Activated CD4-positive, alpha-beta memory T cell treated with anti-CD3 and anti-CD28 coated beads for 36 hours (primary cell): ENCODE measurements around the gene NOC2L. TPM values are rescaled to one million over a fixed set of nuclear protein-coding genes. Genes with fewer than 3 reads are reported as not detected.
A peak's percentile ranks its signal among the peaks of the same experiment; 100 is the strongest.
"Not testable (repeated sequence)": the region's sequence is repeated elsewhere in the genome, so short reads cannot be mapped to it uniquely, and the experiment has no call there.

ENCODE experiments used
- CTCF ChIA-PET: fragments of 350-600 bp; sonication (Branson Sonifier 250); formaldehyde crosslinking; loops from one replicate; lab custom pipeline; 2021; ENCODE audit warnings: antibody characterized with exemption, inconsistent platforms; lab: Charles Lee
- POLR2A ChIA-PET: fragments of 350-600 bp; sonication (Branson Sonifier 250); formaldehyde crosslinking; loops from one replicate; lab custom pipeline; 2021; ENCODE audit warnings: antibody characterized with exemption; lab: Charles Lee
- DNase-seq: peaks from one replicate; pipeline ENCODE4 v3.0.0-alpha.2; 2020
- H3K27ac Mint-ChIP-seq: one replicate; pipeline ENCODE4 v1.8.0; 2021; ENCODE audit warnings: mixed read lengths
- H3K27me3 Mint-ChIP-seq: one replicate; pipeline ENCODE4 v1.8.0; 2021; ENCODE audit warnings: mixed read lengths
- H3K36me3 Mint-ChIP-seq: one replicate; pipeline ENCODE4 v1.8.0; 2021; ENCODE audit warnings: mixed read lengths
- H3K4me1 Mint-ChIP-seq: one replicate; pipeline ENCODE4 v1.8.0; 2021; ENCODE audit warnings: low read depth, mixed read lengths
- H3K4me3 Mint-ChIP-seq: one replicate; pipeline ENCODE4 v1.8.0; 2021; ENCODE audit warnings: mild to moderate bottlenecking, mixed read lengths
- H3K9me3 Mint-ChIP-seq: one replicate; pipeline ENCODE4 v1.8.0; 2021; ENCODE audit warnings: mixed read lengths
- intact Hi-C: fragments of 100-400 bp; cut with micrococcal nuclease; formaldehyde crosslinking; loops from one replicate; pipeline ENCODE4 v1.15.1; 2023
- total RNA-seq, 2 experiments: library from RNA; stranded (reverse); gene quantifications; one replicate each; pipeline ENCODE4 v1.2.3, GENCODE V29; 2021

The NOC2L gene
- total RNA-seq, 2 experiments from 2014 or later, result 111 to 117 TPM

DNA sequence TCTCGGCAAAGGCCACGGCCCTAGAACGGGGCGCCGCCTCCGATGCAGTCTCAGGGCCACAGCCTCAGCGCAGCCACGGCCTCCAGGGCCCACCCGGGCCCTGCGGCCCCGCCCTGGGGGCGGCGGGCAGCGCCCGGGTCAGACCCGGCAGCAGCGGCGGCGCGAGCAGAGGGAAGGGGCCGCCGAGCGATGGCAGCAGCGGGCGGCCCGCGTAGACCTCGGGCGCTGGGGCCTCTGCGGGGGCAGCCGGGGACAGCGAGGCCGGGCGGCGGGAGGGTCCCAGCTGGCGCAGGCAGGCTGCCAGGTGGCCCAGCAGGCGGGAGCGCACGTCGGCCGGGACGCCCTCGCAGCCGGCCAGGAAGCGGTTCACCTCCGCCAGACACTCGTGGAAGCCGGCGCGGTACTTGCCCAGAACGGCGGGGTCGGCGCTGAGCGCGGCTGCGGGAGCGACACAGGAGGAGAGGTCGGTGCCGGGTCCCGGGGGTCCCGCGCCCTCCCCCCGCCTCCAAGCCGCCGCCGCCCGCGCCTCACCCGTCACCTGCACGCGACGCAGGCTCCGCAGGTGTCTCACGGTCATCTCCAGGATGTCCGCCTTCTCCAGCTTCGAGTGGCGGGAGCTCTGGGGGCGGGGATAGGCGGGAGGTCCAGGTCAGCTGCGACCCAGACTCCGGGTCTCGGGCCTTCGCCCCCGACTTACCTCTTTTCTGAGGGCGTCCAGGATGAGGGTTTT, 40.1 kb upstream of the NOC2L start:
- H3K9me3 Mint-ChIP-seq, result no peaks in the 10 kb centered on the region
- ChIA-PET CTCF (interaction anchor here (1.0 kb wide), 1 partner anchor 15 kb away, joined by 4 read pairs; no protein-coding TSS in a partner anchor), POLR2A (no interaction called here)
- DNase-seq, result no peak
- H3K36me3 Mint-ChIP-seq, result no peaks in the 10 kb centered on the region
- H3K27ac Mint-ChIP-seq, result no peak overlapping the region
- peaks cover 33% of the 10 kb centered on the region for H3K27me3 Mint-ChIP-seq
- H3K4me3 Mint-ChIP-seq, result no peak overlapping the region
- intact Hi-C loops, result no loop called here
- peaks cover 7% of the 10 kb centered on the region for H3K4me1 Mint-ChIP-seq

DNA sequence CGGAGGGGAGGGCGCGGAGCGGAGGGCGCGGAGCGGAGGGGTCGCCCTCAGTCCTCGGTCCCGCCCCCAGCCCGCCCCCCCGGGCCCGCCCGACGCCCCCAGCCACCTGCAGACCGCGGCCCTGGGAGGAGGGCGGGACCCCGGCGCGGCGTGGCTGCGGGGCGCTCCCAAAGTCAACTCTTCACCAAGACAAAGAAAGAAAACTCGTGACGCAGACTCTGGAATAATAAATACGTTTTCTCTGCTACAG, 39.6 kb upstream of the NOC2L start:
- Mint-ChIP-seq H3K9me3 (no peaks in the 10 kb centered on the region), H3K4me3 (no peak overlapping the region), H3K4me1 (peaks cover 7% of the 10 kb centered on the region), H3K36me3 (no peaks in the 10 kb centered on the region), H3K27me3 (peaks cover 33% of the 10 kb centered on the region), H3K27ac (no peak overlapping the region)
- ChIA-PET POLR2A (no interaction called here), CTCF (interaction anchor here (0.7 kb wide), 1 partner anchor 140 kb away, joined by 3 read pairs; no protein-coding TSS in a partner anchor)
- intact Hi-C loops, result no loop called here
- DNase-seq, result no peak

DNA sequence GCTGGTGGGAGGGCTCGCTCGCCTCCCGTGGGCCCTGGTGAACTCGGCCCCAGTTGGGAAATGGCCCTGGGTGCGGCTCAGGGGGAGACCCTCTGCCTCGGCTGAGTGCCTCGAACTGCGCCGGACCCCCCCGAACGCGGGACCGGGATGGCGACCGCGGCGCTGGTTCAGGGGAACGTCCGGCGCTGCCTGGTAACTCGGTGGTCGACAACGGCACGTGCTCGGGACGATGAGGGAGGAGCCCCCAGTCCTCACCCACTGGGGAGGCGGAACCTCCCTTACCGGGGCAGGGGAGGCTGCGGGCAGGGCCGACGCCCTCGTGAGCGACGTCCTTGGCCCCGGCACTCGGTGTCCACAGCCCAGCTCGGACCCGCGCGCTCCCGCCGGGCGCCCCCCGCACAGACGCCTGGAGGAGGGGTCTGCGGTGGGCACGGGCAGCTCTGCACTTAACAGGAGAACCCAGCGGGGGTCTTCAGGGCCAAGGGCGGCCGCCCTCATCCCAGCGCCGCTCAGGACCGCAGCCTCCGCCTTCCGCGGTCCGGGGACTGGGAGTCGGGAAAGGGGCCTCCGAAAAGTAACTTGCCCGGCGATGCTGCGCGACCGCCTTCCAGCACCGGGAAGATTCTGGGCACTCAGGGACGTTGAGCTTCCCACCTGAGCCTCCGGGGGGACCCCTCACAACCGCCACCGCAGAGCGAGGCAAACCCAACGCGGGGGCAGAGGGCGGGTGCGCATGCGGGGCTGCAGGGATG, 39.1 kb upstream of the NOC2L start:
- H3K27ac Mint-ChIP-seq, result no peak overlapping the region
- H3K4me1 Mint-ChIP-seq, result peaks cover 7% of the 10 kb centered on the region
- DNase-seq, result no peak
- ChIA-PET CTCF (interaction anchor here (0.6 to 2.1 kb wide), 4 partner anchors 14 to 279 kb away, joined by 3 to 10 read pairs (median 4); no protein-coding TSS in a partner anchor), POLR2A (no interaction called here)
- intact Hi-C loops, result no loop called here
- no peaks in the 10 kb centered on the region for H3K9me3 Mint-ChIP-seq
- no peak overlapping the region for H3K4me3 Mint-ChIP-seq
- H3K36me3 Mint-ChIP-seq, result no peaks in the 10 kb centered on the region
- H3K27me3 Mint-ChIP-seq, result peaks cover 29% of the 10 kb centered on the region

DNA sequence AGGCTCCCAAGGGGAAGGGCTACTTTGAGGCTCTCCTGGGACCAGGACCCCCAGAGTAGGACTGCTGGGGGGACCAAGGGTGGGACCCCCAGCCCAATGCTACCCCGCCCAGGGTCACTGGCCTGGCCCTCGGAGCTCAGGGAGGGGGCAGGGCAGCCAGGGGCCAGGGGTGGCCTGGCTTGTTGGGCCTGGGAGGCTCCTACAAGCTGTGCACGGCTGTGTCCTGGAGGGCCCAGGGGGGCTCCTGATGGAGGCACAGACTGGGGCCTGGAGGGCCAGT, 38.6 kb upstream of the NOC2L start:
- Mint-ChIP-seq H3K4me3 (no peak overlapping the region), H3K36me3 (no peaks in the 10 kb centered on the region), H3K9me3 (peaks cover 3% of the 10 kb centered on the region), H3K27ac (no peak overlapping the region), H3K4me1 (peaks cover 11% of the 10 kb centered on the region), H3K27me3 (peaks cover 27% of the 10 kb centered on the region)
- DNase-seq, result no peak
- CTCF ChIA-PET, result interaction anchor here (0.6 to 2.1 kb wide), 4 partner anchors 13 to 279 kb away, joined by 3 to 10 read pairs (median 6); no protein-coding TSS in a partner anchor
- POLR2A ChIA-PET, result no interaction called here
- intact Hi-C loops, result no loop called here

DNA sequence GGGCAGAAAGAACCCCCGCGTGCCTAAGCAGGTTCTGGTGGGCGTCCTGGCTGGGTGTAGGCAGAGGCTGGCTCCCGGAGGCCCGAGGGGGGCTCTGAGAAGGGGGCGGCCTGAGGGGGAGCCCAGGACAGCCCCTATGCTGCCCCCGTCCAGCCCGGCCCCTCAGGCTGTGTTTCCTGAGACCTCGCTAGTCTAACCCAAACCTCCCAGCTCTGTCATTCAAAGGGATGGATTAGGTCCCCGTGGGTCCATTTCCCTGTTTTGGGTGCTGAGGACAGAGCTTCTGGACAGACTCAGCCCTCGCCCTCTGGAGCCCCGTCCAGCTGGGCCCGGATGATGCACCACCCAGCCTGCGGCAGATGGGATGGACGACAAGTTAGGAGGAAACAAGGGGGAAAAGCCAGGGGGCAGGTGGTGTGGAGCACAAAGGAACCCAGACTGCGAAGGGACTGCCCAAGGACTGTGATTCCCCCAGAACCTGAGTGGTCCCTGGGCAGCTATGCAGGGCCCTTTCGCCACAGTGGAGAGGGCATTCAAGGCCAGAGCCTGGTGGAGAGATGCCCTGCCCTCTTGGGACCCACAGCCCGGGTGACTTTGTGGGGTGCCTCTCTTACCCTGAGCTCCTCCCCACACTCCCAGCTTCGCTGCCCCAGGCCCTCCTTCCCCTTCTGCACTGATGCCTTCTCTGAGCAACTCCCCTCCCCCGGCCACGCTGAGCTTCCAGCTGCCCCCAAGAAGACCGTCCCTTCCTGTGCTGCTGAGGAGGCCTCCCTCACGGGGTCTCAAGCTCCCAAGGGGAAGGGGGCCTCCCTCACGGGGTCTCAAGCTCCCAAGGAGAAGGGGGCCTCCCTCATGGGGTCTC, 38.0 kb upstream of the NOC2L start:
- Mint-ChIP-seq H3K27ac (no peak overlapping the region), H3K4me1 (peaks cover 16% of the 10 kb centered on the region), H3K4me3 (no peak overlapping the region), H3K27me3 (peaks cover 27% of the 10 kb centered on the region), H3K9me3 (peaks cover 7% of the 10 kb centered on the region), H3K36me3 (no peaks in the 10 kb centered on the region)
- ChIA-PET CTCF (interaction anchor here (1.1 to 2.1 kb wide), 3 partner anchors 13 to 22 kb away, joined by 4 to 10 read pairs (median 7); no protein-coding TSS in a partner anchor), POLR2A (no interaction called here)
- intact Hi-C loops, result no loop called here
- no peak for DNase-seq

DNA sequence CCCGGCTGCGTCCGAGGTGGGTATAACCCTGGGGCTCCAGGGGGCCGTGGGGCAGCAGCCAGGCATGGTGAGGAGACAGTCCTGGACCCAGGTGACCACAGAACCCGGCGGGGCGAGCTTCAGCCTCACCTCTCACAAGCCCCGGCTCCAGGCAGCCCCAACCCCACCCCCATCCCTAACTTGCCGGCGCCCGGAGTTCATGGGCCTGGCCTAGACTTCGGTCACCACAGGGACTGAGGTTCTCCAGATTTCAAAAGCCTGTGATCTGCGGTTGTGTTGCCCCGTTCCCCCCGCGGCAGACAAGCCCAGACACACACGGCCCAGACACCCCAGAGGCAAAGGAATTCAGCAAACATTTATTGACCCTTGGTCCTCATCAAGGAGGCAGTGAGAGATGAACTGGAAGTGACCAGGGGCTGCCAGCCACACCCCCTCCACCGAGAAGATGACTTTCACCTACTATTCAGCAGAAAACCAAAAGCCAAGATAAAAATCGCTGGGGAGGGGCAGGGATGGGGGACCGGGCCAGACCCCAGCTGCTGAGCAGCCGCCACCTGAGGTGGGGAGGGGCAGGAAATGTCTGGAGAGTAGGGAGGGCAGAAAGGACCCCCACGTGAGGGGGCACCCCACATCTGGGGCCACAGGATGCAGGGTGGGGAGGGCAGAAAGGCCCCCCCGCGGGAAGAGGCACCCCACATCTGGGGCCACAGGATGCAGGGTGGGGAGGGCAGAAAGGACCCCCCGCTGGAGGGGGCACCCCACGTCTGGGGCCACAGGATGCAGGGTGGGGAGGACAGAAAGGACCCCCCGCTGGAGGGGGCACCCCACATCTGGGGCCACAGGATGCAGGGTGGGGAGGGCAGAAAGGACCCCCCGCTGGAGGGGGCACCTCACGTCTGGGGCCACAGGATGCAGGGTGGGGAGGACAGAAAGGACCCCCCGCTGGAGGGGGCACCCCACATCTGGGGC, 36.9 kb upstream of the NOC2L start:
- intact Hi-C loops, result no loop called here
- peaks cover 20% of the 10 kb centered on the region for H3K4me1 Mint-ChIP-seq
- no peaks in the 10 kb centered on the region for H3K36me3 Mint-ChIP-seq
- no peak for DNase-seq
- POLR2A ChIA-PET, result no interaction called here
- CTCF ChIA-PET, result interaction anchor here (1.2 to 2.1 kb wide), 2 partner anchors 11 to 12 kb away, joined by 4 to 10 read pairs; no protein-coding TSS in a partner anchor
- no peak overlapping the region for H3K27ac Mint-ChIP-seq
- H3K9me3 Mint-ChIP-seq, result peaks cover 10% of the 10 kb centered on the region
- H3K4me3 Mint-ChIP-seq, result no peak overlapping the region
- peaks cover 31% of the 10 kb centered on the region for H3K27me3 Mint-ChIP-seq

DNA sequence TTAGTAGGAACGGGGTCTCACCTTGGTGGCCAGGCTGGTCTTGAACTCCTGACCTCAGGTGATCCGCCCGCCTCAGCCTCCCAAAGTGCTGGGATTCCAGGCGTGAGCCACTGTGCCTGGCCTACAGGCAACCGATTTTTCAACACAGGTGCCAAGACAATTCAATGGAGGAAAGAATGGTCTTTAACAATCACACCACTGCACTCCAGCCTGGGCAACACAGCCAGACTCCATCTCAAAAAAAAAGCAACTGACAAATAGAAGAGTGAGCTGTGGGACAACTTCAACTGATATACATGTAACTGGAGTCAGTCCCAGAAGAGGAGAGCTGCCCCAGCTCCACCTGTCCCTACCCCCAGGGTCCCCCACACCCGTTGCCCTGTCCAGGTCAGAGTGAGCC, 35.5 kb upstream of the NOC2L start:
- ChIA-PET CTCF (interaction anchor here (0.9 to 1.2 kb wide), 3 partner anchors 9 to 19 kb away, joined by 3 to 4 read pairs (median 3); no protein-coding TSS in a partner anchor), POLR2A (interaction anchor here (1.1 to 1.5 kb wide), 2 partner anchors 14 to 19 kb away, joined by 3 to 4 read pairs; partner anchors contain the start of gene ISG15)
- H3K36me3 Mint-ChIP-seq, intact Hi-C loops, H3K4me3 Mint-ChIP-seq, DNase-seq, H3K9me3 Mint-ChIP-seq: not testable (repeated sequence)
- Mint-ChIP-seq H3K4me1 (peaks cover 15% of the 10 kb centered on the region), H3K27ac (peak overlapping the region; percentile 23), H3K27me3 (peaks cover 36% of the 10 kb centered on the region)

DNA sequence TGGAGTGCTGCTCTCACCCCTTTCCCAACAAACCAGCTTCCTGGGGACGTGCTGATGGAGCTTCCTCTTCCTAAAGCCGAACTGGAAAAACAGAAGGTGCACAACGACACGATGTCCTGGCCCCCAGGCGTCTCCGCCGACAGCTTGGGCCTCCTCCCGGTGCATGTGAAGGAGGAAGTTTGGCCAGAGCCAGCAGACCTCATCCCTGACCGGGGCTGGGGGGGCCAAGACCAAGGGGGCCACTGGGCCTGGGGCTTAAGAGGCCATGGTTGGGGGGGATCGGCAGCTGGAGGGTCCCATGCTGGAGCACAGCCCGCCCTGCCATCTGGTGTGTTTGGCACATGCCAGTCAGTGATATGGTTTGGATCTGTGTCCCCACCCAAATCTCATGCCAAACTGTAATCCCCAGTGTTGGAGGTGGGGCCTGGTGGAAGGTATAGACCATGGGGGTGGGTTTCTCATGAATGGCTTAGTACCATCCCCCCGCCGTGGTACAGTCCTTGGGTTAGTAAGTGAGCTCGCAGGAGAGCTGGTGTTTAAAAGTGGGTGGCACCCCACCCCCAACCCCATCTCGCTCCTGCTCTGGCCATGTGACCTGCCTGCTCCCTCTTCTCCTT, 34.4 kb upstream of the NOC2L start:
- no peak for DNase-seq
- ChIA-PET CTCF (interaction anchor here (1.0 to 4.1 kb wide), 4 partner anchors 9 to 40 kb away, joined by 3 to 20 read pairs (median 3); no protein-coding TSS in a partner anchor), POLR2A (interaction anchor here (1.1 to 1.5 kb wide), 2 partner anchors 20 to 40 kb away, joined by 3 to 4 read pairs; partner anchors contain the start of gene ISG15)
- Mint-ChIP-seq H3K9me3 (peaks cover 10% of the 10 kb centered on the region), H3K4me3 (no peak overlapping the region), H3K27ac (peak overlapping the region; percentile 5), H3K36me3 (no peaks in the 10 kb centered on the region), H3K27me3 (peaks cover 43% of the 10 kb centered on the region), H3K4me1 (peaks cover 20% of the 10 kb centered on the region)
- intact Hi-C loops, result no loop called here

DNA sequence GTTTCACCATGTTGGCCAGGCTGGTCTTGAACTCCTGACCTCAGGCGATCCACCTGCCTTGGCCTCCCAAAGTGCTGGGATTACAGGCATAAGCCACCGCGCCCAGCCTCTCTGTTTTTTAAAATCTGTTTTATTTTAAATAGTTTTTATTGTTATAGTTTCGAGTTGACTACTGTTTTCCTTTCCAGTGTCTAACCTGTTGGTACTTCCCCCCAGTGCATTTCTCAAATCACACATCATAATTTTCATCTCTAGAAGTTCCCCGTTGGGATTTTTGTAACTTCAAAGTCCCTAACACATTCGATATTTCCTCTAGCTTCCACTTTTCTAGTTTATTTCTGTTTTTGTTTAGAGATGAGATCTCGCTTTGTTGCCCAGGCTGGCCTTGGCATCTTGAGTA, 33.3 kb upstream of the NOC2L start:
- H3K27ac Mint-ChIP-seq, result peak overlapping the region; percentile 21
- no peaks in the 10 kb centered on the region for H3K36me3 Mint-ChIP-seq
- H3K27me3 Mint-ChIP-seq, result peaks cover 41% of the 10 kb centered on the region
- H3K4me1 Mint-ChIP-seq, result peaks cover 20% of the 10 kb centered on the region
- ChIA-PET CTCF (interaction anchor here (0.8 to 4.1 kb wide), 3 partner anchors 8 to 21 kb away, joined by 4 to 20 read pairs (median 5); partner anchors contain the start of gene ISG15), POLR2A (interaction anchor here (1.1 kb wide), 1 partner anchor 41 kb away, joined by 3 read pairs; no protein-coding TSS in a partner anchor)
- no peak overlapping the region for H3K4me3 Mint-ChIP-seq
- no peak for DNase-seq
- intact Hi-C loops, result no loop called here
- H3K9me3 Mint-ChIP-seq, result peaks cover 10% of the 10 kb centered on the region

DNA sequence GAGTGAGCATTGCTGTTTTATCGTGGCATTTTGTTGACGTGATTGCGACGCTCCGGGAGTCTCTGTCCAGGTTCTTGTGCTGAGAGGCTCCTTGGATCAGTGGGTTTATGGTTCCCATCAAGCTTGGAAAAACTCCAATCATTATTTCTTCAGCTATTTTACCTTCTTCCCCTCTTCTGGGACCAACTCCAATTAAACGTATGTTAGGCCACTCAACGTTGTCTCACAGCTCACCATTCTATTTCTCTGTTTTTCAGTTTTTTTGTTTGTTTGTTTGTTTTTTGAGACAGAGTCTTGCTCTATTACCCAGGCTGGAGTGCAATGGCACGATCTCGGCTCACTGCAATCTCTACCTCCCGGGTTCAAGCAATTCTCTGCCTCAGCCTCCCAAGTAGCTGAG, 32.8 kb upstream of the NOC2L start:
- H3K4me3 Mint-ChIP-seq, result no peak overlapping the region
- peaks cover 20% of the 10 kb centered on the region for H3K4me1 Mint-ChIP-seq
- no peak overlapping the region for H3K27ac Mint-ChIP-seq
- peaks cover 37% of the 10 kb centered on the region for H3K27me3 Mint-ChIP-seq
- ChIA-PET POLR2A (no interaction called here), CTCF (interaction anchor here (0.7 to 4.1 kb wide), 4 partner anchors 8 to 309 kb away, joined by 3 to 20 read pairs (median 4); partner anchors contain the start of gene ISG15)
- H3K9me3 Mint-ChIP-seq, result peaks cover 10% of the 10 kb centered on the region
- intact Hi-C loops, result no loop called here
- DNase-seq, result no peak
- no peaks in the 10 kb centered on the region for H3K36me3 Mint-ChIP-seq
